GM18520 (cell line): ENCODE measurements around the gene KIF12.
"Not testable (repeated sequence)": the region's sequence is repeated elsewhere in the genome, so short reads cannot be mapped to it uniquely, and the experiment has no call there.

Experiments used
- ATAC-seq: cut with Tn5 transposase; IDR thresholded peaks from one replicate; pipeline ENCODE4 v1.9.1; 2021; ENCODE audit not compliant: unreplicated experiment

KIF12 gene

DNA sequence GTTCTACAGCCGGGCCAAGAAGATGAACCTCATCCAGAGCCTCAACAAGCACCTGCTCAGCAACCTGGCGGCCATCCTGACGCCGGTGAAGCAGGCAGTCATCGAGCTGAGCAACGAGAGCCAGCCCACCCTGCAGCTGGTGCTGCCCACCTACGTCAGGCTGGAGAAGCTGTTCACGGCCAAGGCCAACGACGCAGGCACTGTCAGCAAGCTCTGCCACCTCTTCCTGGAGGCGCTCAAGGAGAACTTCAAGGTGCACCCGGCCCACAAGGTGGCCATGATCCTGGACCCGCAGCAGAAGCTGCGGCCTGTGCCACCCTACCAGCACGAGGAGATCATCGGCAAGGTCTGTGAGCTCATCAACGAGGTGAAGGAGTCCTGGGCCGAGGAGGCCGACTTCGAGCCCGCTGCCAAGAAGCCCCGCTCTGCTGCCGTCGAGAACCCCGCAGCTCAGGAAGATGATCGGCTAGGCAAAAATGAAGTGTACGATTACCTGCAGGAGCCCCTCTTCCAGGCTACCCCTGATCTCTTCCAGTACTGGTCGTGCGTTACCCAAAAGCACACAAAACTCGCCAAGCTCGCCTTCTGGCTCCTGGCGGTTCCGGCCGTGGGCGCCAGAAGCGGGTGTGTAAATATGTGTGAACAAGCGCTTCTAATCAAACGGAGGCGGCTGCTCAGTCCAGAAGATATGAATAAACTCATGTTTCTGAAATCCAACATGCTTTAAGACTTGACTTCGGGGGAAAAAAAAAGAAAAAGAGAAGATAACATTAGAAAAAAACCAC, 49.5 kb downstream of the KIF12 start:
- ATAC-seq = no peak

DNA sequence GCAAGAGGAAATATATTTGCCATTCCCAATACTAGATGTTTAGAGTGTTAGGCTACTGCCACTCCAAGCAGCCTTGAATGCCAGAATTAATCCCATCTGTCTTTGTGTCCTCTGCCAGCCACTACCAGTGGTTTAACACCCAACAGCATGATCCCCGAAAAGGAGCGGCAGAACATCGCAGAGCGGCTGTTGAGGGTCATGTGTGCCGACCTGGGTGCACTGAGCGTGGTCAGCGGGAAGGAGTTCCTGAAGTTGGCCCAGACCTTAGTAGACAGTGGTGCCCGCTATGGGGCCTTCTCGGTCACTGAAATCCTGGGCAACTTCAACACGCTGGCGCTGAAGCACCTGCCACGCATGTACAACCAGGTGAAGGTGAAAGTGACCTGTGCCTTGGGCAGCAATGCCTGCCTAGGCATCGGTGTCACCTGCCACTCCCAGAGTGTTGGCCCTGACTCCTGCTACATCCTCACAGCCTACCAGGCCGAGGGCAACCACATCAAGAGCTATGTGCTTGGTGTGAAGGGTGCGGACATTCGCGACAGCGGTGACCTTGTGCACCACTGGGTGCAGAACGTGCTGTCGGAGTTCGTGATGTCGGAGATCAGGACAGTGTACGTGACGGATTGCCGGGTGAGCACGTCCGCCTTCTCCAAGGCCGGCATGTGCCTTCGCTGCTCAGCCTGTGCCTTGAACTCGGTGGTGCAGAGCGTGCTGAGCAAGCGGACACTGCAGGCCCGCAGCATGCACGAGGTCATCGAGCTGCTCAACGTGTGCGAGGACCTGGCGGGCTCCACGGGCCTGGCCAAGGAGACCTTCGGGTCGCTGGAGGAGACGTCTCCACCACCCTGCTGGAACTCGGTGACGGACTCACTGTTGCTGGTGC, 50.3 kb downstream of the KIF12 start:
- no peak for ATAC-seq

DNA sequence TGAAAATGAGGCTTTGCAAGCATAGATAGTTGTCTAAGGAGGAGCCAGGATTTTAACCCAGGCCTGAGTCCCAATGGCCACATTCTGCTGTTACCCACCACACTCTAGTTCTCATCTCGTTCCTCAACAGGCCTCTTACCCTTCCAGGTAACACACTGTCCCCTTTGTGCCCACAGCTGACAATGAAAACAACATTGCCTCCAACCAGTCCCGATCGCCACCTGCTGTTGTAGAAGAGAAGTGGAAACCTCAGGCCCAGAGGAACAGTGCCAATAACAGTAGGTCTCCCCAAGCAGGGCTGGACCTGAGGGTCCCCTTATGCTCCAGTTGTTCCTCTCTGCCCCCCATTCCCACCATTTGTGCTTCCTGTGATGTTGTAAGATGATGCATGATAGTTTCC, 51.4 kb downstream of the KIF12 start:
- ATAC-seq = no peak

GRCh38 chr9:114046875-114047274, 52.2 kb downstream of the KIF12 start:
- no peak for ATAC-seq

GRCh38 chr9:114046237-114046755, 52.8 kb downstream of the KIF12 start:
- no peak for ATAC-seq

DNA sequence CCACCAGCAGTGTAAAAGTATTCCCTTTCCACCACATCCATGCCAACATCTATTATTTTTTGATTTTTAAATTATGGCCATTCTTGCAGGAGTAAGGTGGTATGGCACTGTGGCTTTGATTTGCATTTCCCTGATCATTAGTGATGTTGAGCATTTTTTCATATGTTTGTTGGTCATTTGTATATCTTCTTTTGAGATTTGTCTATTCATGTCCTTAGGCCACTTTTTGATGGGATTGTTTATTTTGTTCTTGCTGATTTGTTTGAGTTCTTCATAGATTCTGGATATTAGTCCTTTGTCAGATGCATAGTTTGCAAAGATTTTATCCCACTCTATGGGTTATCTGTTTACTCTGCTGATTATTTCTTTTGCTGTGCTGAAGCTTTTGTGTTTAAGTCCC, 55.4 kb downstream of the KIF12 start:
- ATAC-seq = not testable (repeated sequence)
